ENCODE results near the gene SLC26A3.

Gene SLC26A3

DNA sequence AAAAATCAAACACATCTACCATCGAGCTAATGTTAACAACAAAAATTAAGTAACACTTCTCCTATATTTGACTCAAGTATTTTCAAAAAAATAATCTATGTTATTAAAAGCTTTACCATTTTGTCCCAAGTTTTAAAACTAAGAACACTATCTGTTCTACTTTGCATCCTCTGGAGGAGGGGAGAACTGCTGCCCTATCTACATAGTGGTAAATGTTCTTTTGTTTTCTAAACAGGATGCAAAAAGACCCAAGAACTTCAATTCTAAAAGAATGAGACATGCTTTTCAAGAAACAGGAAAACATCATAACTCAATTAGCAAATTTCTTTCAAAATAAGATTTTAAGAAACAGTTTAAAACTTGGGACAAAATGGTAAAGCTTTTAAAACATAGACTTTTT lies 14.8 kb downstream of the SLC26A3 start:
- no peaks in the 10 kb centered on the region for H3K4me1 Mint-ChIP-seq
- H3K27me3 Mint-ChIP-seq: no peaks in the 10 kb centered on the region
- no peaks in the 10 kb centered on the region for H3K9me3 Mint-ChIP-seq
- H3K4me3 Mint-ChIP-seq: no peak overlapping the region
- H3K27ac Mint-ChIP-seq: no peak overlapping the region
- no peaks in the 10 kb centered on the region for H3K36me3 Mint-ChIP-seq
- ATAC-seq: no peak

DNA sequence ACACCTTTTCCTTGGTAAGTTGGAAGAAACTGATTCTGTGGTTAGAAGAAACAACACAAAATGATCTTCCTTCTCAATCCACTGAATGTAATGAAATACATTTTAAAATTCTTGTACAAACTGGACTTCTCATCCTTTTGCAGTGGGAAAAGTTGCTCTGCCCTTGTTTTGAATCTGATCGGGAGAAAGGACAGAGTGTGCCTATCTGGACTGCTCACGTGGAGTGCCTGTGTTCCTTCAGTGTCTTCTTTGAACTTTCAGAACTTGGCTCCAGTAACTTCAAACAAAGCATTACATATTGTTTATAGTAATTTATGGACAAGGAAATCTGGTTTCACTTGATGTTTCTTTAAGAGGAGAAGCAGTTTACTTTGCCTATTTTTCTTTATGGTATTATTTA lies 17.1 kb downstream of the SLC26A3 start:
- Mint-ChIP-seq H3K36me3 (no peaks in the 10 kb centered on the region), H3K27ac (no peak overlapping the region), H3K4me3 (no peak overlapping the region), H3K27me3 (no peaks in the 10 kb centered on the region), H3K4me1 (no peaks in the 10 kb centered on the region), H3K9me3 (no peaks in the 10 kb centered on the region)
- ATAC-seq: no peak

DNA sequence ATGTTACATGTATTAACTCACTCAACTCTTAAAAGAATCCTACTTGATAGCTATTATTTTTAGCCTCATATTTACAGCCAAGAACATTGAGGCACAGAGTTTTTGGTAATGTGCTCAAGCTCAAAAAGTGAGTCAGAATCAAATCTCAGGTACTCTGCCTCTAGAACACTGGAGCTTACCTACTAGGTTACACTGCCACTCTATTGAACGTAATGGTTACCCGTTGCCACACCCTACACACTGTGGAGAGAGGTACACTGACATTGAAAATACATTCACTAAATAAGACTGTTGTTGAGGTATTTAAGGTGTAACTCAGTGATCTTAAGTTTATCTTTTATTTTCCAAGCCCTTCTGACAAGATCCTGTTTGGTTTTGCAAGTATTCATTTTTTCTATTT lies 17.9 kb downstream of the SLC26A3 start:
- Mint-ChIP-seq H3K9me3 (no peaks in the 10 kb centered on the region), H3K27me3 (no peaks in the 10 kb centered on the region), H3K4me3 (no peak overlapping the region), H3K36me3 (no peaks in the 10 kb centered on the region), H3K4me1 (no peaks in the 10 kb centered on the region), H3K27ac (no peak overlapping the region)
- ATAC-seq: no peak

DNA sequence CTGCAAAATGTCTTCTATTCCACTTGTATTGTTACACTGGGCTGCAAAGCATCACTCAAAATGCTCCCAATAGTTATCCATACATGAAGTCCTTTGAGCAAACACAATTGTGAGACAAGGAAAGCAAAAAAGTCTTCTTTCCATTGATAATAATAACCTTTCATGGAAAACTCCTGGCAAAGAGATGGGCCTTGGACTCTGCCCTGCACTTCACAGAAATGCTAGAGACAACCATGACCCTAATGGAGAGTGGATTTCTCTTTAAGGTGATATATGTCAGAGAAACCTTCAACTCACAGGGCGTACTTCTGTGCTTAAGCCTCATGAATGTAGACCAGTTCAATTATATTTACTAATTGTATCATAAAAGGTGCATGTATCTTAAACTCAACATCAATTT lies 19.4 kb downstream of the SLC26A3 start:
- no peaks in the 10 kb centered on the region for H3K36me3 Mint-ChIP-seq
- H3K9me3 Mint-ChIP-seq: no peaks in the 10 kb centered on the region
- H3K27me3 Mint-ChIP-seq: no peaks in the 10 kb centered on the region
- no peaks in the 10 kb centered on the region for H3K4me1 Mint-ChIP-seq
- no peak overlapping the region for H3K4me3 Mint-ChIP-seq
- H3K27ac Mint-ChIP-seq: no peak overlapping the region
- ATAC-seq: no peak

DNA sequence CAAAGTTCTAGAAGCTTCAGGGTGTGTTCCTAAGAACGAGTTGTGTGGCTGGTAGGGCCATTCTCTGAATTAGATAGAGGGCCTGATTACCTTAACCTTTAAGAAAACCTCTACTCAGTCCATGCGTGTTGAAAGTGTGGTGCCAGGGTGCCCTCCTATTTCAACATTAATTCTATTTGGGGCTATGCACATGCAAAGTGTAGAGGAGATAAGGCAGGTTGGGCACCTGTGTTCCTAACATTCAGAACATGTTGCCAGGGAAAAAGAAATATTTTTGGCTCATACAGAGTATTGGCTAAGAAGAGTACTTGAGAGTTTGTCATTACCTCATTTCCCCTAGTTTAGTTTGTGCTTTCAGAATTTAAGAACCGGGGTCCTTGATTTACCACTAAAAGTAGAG lies 20.6 kb downstream of the SLC26A3 start:
- Mint-ChIP-seq H3K4me3 (no peak overlapping the region), H3K4me1 (no peaks in the 10 kb centered on the region), H3K36me3 (no peaks in the 10 kb centered on the region), H3K27me3 (no peaks in the 10 kb centered on the region), H3K27ac (no peak overlapping the region), H3K9me3 (no peaks in the 10 kb centered on the region)
- no peak for ATAC-seq

DNA sequence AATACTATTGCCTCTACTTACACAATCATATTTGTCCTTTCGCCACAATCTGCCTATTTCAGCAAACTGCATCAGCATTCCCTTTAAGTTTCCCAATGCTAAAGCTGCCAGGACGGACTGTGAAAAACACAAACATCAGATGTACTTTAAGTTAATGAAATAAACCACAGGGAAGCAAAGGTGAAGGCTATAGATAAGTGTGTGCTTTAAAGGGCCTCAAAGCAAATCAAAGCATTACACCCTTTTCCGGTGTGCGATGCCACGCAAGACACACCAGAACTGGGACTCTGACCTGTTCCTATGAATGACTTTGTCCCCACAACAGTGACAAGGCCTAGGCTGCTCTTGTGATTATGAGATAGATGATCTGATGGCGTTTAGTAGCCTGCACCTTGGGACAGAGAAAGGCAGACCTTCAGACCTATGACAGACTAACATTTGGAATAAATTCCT lies 23.4 kb downstream of the SLC26A3 start:
- ATAC-seq: no peak
- no peaks in the 10 kb centered on the region for H3K27me3 Mint-ChIP-seq
- H3K9me3 Mint-ChIP-seq: no peaks in the 10 kb centered on the region
- no peaks in the 10 kb centered on the region for H3K4me1 Mint-ChIP-seq
- H3K27ac Mint-ChIP-seq: no peak overlapping the region
- H3K36me3 Mint-ChIP-seq: no peaks in the 10 kb centered on the region
- H3K4me3 Mint-ChIP-seq: no peak overlapping the region

DNA sequence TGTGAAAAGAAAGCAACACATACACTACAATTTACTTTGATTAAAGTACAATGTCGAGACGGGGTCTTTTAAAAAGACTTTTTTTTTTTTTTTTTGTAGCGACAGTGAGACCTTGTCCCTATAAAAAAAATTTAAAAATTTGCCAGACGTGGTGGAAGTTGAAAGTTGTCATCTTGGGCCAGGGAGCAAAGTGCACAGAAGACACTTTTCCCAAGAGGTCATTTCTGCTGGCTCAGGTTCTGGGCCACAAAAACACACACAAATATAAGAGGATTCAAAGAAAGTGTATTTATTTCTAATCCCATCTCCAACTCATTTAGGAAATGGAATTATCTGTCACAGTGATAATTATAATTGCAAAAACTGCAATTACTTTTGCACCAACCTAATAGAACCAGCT lies 24.7 kb downstream of the SLC26A3 start:
- no peak for ATAC-seq
- no peaks in the 10 kb centered on the region for H3K9me3 Mint-ChIP-seq
- H3K4me3 Mint-ChIP-seq: no peak overlapping the region
- H3K27me3 Mint-ChIP-seq: no peaks in the 10 kb centered on the region
- no peak overlapping the region for H3K27ac Mint-ChIP-seq
- H3K36me3 Mint-ChIP-seq: no peaks in the 10 kb centered on the region
- no peaks in the 10 kb centered on the region for H3K4me1 Mint-ChIP-seq

DNA sequence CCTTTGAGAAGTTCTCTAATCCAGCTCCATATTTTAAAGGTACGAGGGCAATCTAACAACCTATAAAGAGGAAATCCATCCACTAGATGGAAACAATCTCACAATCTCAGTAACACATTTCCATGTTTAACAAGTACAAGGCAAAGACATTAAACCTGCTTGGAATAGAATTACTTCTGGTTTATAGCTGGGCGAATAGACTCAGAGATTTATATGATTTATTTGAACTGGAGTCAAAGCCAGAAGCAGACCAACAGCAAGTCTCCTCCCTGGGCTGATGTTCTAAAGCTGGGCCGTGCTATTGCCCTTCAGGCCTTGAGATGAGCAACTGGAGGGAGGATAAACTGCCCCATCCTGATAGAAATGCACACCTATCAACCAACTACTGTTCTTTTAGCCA lies 25.3 kb downstream of the SLC26A3 start:
- Mint-ChIP-seq H3K4me3 (no peak overlapping the region), H3K27me3 (no peaks in the 10 kb centered on the region), H3K27ac (no peak overlapping the region), H3K36me3 (no peaks in the 10 kb centered on the region), H3K9me3 (no peaks in the 10 kb centered on the region), H3K4me1 (no peaks in the 10 kb centered on the region)
- no peak for ATAC-seq

DNA sequence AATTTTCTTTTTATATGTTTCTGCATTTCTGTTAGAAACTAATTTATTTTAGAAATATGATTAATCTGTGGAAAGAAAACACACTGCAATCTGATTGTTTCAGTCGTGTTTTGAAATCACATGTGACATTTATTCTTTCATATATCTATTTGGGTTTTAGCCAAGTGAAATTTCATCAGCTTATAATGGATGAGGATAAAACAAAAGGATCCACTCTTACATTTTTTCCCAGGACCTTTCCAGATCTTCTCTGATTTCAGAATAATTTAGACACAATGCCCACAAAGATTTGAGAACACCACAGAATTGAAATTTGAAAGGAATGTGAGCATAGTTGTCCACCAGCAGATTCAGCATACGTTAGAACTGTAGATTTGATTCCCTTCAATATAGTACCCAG lies 30.0 kb downstream of the SLC26A3 start:
- Mint-ChIP-seq H3K27me3 (no peaks in the 10 kb centered on the region), H3K4me3 (no peak overlapping the region), H3K36me3 (peaks cover 6% of the 10 kb centered on the region), H3K4me1 (no peaks in the 10 kb centered on the region), H3K9me3 (no peaks in the 10 kb centered on the region), H3K27ac (no peak overlapping the region)
- no peak for ATAC-seq

DNA sequence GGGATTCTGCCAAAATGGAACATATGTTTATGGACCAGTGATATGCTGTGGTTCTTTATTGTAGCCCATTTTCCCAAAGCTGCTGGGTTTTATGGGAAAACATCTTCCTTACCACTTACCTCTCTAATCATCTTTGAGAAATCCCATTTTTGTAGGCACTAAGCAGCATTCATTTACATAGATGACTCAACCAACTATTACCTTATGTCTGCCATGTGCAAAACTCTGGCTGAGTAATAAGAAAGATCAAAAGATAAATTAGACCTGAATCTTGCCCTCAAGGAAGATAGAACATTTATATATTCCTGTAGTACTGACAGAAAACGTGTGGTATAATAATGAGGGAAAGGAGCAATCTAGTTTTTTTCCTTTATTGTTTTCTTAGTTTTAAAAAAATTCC lies 34.8 kb downstream of the SLC26A3 start:
- no peaks in the 10 kb centered on the region for H3K27me3 Mint-ChIP-seq
- H3K4me1 Mint-ChIP-seq: no peaks in the 10 kb centered on the region
- no peak overlapping the region for H3K27ac Mint-ChIP-seq
- no peak for ATAC-seq
- H3K9me3 Mint-ChIP-seq: no peaks in the 10 kb centered on the region
- H3K4me3 Mint-ChIP-seq: no peak overlapping the region
- H3K36me3 Mint-ChIP-seq: peaks cover 6% of the 10 kb centered on the region

DNA sequence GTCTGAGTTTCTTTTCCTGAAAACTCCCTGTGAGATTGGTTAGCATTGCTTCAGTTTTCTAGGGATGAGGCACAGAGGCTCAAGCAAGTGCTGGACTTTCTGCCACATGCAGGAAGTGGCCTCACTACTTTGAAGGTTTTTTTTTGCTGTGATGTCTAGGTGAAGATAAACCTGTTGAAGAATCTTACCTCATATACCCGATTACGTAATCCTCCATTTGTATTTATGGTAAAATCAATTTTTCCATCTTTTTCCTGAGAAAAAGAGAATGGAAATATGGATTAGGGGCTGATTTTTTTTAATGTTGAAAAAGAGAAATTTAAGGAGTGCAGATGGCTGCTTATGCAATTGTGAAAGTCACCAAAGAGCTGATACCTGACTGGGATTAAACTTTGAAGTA lies 35.6 kb downstream of the SLC26A3 start:
- Mint-ChIP-seq H3K36me3 (peaks cover 6% of the 10 kb centered on the region), H3K4me3 (no peak overlapping the region), H3K27ac (no peak overlapping the region), H3K9me3 (no peaks in the 10 kb centered on the region), H3K27me3 (no peaks in the 10 kb centered on the region), H3K4me1 (no peaks in the 10 kb centered on the region)
- ATAC-seq: no peak

DNA sequence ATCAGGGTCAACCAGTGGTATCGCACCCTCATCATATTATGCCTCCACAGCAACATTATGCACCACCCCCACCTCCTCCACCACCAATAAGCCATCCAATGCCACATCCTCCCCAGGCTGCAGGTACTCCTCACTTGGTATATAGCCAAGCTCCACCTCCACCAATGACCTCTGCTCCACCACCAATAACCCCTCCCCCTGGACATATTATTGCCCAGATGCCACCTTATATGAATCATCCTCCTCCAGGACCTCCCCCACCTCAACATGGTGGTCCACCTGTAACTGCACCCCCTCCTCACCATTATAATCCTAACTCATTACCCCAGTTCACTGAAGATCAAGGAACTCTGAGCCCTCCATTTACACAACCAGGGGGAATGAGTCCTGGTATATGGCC lies 44.4 kb downstream of the SLC26A3 start:
- Mint-ChIP-seq H3K27ac (no peak overlapping the region), H3K36me3 (peaks cover 20% of the 10 kb centered on the region), H3K27me3 (no peaks in the 10 kb centered on the region)

DNA sequence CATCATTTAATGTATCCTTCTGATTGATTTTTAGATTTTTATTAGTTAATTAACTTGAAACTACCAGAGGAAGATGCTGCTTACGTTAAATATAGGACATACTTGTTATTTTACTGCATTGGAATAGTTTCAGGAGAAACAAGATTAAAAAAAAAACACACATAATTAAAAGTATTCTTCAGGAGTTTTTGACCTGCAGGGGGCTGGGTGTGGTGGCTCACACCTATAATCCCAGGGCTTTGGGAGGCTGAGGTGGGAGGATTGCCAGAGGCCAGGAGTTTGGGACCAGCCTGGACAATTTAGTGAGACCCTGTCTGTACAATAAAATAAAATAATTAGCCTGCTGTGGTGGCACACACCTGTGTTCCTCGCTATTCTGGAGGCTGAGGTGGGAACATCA lies 48.4 kb downstream of the SLC26A3 start:
- no peaks in the 10 kb centered on the region for H3K27me3 Mint-ChIP-seq
- H3K4me1 Mint-ChIP-seq: no peaks in the 10 kb centered on the region
- H3K4me3 Mint-ChIP-seq: no peak overlapping the region
- no peak overlapping the region for H3K27ac Mint-ChIP-seq
- no peak for ATAC-seq
- no peaks in the 10 kb centered on the region for H3K9me3 Mint-ChIP-seq
- peaks cover 52% of the 10 kb centered on the region for H3K36me3 Mint-ChIP-seq

More for the DNA sequence above, 44.4 kb downstream of the SLC26A3 start:
- Mint-ChIP-seq H3K4me1 (no peaks in the 10 kb centered on the region), H3K9me3 (no peaks in the 10 kb centered on the region), H3K4me3 (no peak overlapping the region)
- ATAC-seq: no peak

DNA sequence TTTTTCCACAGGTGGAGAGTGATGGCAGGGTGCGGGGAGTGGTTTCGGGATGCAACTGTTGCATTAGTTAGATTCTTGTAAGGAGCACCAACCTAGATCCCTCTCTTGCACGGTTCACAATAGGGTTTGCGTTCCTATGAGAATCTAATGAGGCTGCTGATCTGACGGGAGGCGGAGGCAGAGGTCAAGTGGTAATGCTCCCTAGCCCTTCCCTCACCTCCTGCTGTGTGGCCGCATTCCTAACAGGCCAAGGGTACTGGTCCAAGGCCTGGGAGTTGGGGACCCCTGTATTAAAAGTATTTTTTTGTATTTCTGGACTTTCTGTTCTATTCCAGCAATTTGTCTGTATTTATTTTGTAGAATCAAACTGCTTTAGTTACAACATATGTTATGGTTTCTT lies 51.9 kb downstream of the SLC26A3 start:
- no peaks in the 10 kb centered on the region for H3K9me3 Mint-ChIP-seq
- no peak overlapping the region for H3K27ac Mint-ChIP-seq
- H3K4me3 Mint-ChIP-seq: no peak overlapping the region
- no peaks in the 10 kb centered on the region for H3K27me3 Mint-ChIP-seq
- no peak for ATAC-seq
- H3K4me1 Mint-ChIP-seq: peaks cover 17% of the 10 kb centered on the region
- peaks cover 33% of the 10 kb centered on the region for H3K36me3 Mint-ChIP-seq

DNA sequence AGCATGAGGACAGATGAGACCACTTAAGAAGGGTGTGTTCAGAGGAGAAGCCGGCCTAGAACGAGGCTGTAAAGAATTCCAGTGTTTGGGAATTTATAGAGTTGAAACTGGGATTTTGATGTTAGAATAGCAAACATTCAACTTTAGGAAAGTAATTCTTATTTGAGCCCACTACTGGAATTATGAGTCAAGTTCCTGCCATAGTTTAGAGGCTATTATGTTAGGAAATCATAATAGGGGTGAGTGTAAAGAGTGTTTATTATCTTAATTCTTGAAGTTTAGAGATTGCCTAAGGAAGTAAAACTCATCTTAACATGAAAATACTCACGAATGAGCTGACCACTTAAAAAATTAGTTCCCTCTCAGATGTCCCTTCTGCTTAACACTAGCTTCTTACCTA lies 57.0 kb downstream of the SLC26A3 start:
- no peak overlapping the region for H3K4me3 Mint-ChIP-seq
- H3K4me1 Mint-ChIP-seq: peaks cover 45% of the 10 kb centered on the region
- H3K27ac Mint-ChIP-seq: no peak overlapping the region
- no peak for ATAC-seq
- no peaks in the 10 kb centered on the region for H3K9me3 Mint-ChIP-seq
- H3K36me3 Mint-ChIP-seq: peaks cover 7% of the 10 kb centered on the region
- H3K27me3 Mint-ChIP-seq: no peaks in the 10 kb centered on the region

DNA sequence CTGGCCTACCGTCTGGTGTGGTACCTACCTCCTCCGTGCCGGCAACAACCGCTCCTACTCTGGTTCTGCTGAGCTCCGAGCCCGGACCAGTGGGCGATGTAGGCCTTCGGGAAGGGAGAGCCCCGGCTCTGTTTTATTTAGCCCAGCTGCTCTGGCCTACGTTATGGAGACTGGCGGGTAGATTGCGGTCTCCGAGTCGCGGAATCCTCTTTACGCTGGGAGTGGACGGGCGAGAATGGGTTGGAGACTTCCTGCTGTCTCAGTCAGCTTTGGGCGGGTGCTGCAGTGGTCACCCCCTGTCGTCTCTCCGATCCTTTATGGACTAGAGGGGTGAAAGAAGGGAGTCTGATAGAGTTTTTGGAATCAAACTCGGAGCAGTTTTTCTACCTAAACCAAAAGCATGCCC lies 58.7 kb downstream of the SLC26A3 start:
- Mint-ChIP-seq H3K36me3 (no peaks in the 10 kb centered on the region), H3K4me3 (peak overlapping the region; percentile 99), H3K4me1 (peaks cover 45% of the 10 kb centered on the region), H3K9me3 (no peaks in the 10 kb centered on the region), H3K27ac (peak overlapping the region; percentile 94), H3K27me3 (no peaks in the 10 kb centered on the region)
- ATAC-seq: peak; percentile 68
